SU-DHL-6 (cell line): Measurements from ENCODE around the gene CBFA2T3.

Experiments used
- H2AFZ ChIP-seq: fragments of 200-600 bp; sonication (generic); 2 replicates; pipeline ENCODE4 v1.6.1; 2014; ENCODE audit warnings: low read depth, mild to moderate bottlenecking, moderate library complexity, mixed read lengths, antibody characterized with exemption, low read length; ENCODE audit not compliant: severe bottlenecking
- H3F3A ChIP-seq: fragments of 200-600 bp; shearing (Covaris generic); 2 replicates; pipeline ENCODE4 v1.6.0; 2016; ENCODE audit warnings: antibody characterized with exemption, mild to moderate bottlenecking; ENCODE audit not compliant: insufficient read depth
- H3K27ac ChIP-seq: fragments of 200-600 bp; sonication (generic); 2 replicates; pipeline ENCODE4 v1.5.1; 2016; ENCODE audit warnings: low read depth, mild to moderate bottlenecking, low read length, moderate library complexity, mixed read lengths
- H3K27me3 ChIP-seq: fragments of 200-600 bp; sonication (generic), shearing (Covaris generic); 2 replicates; pipeline ENCODE4 v1.6.0; 2014; ENCODE audit warnings: mild to moderate bottlenecking, low read length
- H3K36me3 ChIP-seq: fragments of 200-600 bp; sonication (generic); 2 replicates; pipeline ENCODE4 v1.6.1; 2014; ENCODE audit warnings: mild to moderate bottlenecking, low read length, mixed read lengths
- H3K4me2 ChIP-seq: fragments of 300-600, 200-600 bp; shearing (Covaris generic), sonication (generic); 2 replicates; pipeline ENCODE4 v1.6.0; 2014; ENCODE audit warnings: low read length, low read depth, mild to moderate bottlenecking; ENCODE audit not compliant: poor library complexity, severe bottlenecking
- H3K4me3 ChIP-seq: fragments of 200-600 bp; sonication (generic); 2 replicates; pipeline ENCODE4 v1.5.1; 2014; ENCODE audit warnings: antibody characterized with exemption, low read length, mild to moderate bottlenecking, mixed read lengths; ENCODE audit not compliant: insufficient read depth, poor library complexity, severe bottlenecking
- H3K79me2 ChIP-seq: fragments of 200-600 bp; sonication (generic); 2 replicates; pipeline ENCODE4 v1.6.1; 2014; ENCODE audit warnings: mild to moderate bottlenecking, low read length, moderate library complexity; ENCODE audit not compliant: insufficient read depth
- H3K9ac ChIP-seq: fragments of 200-600 bp; sonication (generic); 2 replicates; pipeline ENCODE4 v1.7.0; 2014; ENCODE audit warnings: mild to moderate bottlenecking, low read length
- H3K9me2 ChIP-seq: fragments of 200-600 bp; sonication (generic); replicated peaks from 2 replicates; pipeline ENCODE4 v1.6.1; 2014; ENCODE audit warnings: low read length; ENCODE audit not compliant: insufficient read depth
- H3K9me3 ChIP-seq: fragments of 200-600 bp; sonication (generic); 2 replicates; pipeline ENCODE4 v1.6.1; 2014; ENCODE audit warnings: low read length, mixed read lengths; ENCODE audit not compliant: insufficient read depth
- H4K20me1 ChIP-seq: fragments of 200-600 bp; sonication (generic); 2 replicates; pipeline ENCODE4 v1.6.1; 2014; ENCODE audit warnings: low read depth, mild to moderate bottlenecking, antibody characterized with exemption, low read length, moderate library complexity, mixed read lengths
- EZH2phosphoT487 ChIP-seq: fragments of 200-600 bp; sonication (generic), shearing (Covaris generic); conservative IDR thresholded peaks from 2 replicates; pipeline ENCODE4 v1.6.1; 2018; ENCODE audit warnings: mild to moderate bottlenecking, antibody characterized with exemption, low read length, moderate library complexity, mixed read lengths
- TF ChIP-seq, protein P1 (sequence below): fragments of 200-600 bp; sonication (generic); IDR thresholded peaks from one replicate; pipeline ENCODE4 v1.5.1; 2017; ENCODE audit warnings: antibody characterized with exemption, mild to moderate bottlenecking, low read length, moderate library complexity; ENCODE audit not compliant: insufficient read depth, poor library complexity, severe bottlenecking

CBFA2T3 gene

DNA sequence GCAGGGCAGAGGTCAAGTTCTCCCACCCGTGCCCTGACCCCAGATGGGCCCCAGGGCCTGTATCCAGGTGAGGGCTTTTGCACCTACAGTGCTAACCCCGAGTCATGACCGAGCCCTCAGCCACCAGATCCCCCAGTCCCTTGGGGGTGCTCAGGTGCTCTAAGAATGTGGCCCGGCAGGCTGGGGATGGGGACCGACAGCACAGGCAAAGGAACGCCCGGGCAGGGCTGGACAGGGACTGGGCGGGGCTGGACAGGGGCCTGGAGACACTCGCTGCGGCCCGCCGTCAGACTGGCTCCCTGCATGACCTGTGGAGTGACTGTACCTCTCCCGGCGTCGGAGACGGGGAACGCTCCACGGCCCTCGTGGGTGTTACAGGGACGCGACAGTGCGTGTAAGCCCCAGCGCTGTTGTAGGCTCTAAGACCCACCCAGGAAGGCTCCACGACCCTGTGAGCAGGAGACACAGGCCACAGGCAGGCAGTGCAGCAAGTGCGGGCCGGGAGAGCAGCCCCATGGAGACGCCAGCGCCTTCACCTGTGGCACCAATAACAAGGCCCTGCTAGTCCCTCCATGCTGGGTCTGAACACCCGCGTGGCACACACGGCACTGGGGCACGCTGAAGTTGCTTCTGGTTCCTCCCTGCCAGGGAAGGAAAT, 38.8 kb downstream of the CBFA2T3 start:
- H3K4me2 ChIP-seq = peak overlapping the region; percentile 67
- H3K9me2 ChIP-seq = no peaks in the 10 kb centered on the region
- peaks cover 13% of the 10 kb centered on the region; the same call in 1 of the 2 replicates for H3F3A ChIP-seq
- no peaks in the 10 kb centered on the region for H3K9me3 ChIP-seq
- peak overlapping the region; percentile 96 for H3K9ac ChIP-seq
- peaks cover 75% of the 10 kb centered on the region for H3K79me2 ChIP-seq
- H3K27me3 ChIP-seq = no peaks in the 10 kb centered on the region
- no peak overlapping the region for H2AFZ ChIP-seq
- no peaks in the 10 kb centered on the region; the same call in 1 of the 2 replicates for H3K36me3 ChIP-seq
- peak overlapping the region; percentile 81 for H3K27ac ChIP-seq
- H4K20me1 ChIP-seq = peaks cover 4% of the 10 kb centered on the region; the same call in 1 of the 2 replicates
- no peak for TF ChIP-seq EZH2phosphoT487
- TF ChIP-seq, protein P1, sequence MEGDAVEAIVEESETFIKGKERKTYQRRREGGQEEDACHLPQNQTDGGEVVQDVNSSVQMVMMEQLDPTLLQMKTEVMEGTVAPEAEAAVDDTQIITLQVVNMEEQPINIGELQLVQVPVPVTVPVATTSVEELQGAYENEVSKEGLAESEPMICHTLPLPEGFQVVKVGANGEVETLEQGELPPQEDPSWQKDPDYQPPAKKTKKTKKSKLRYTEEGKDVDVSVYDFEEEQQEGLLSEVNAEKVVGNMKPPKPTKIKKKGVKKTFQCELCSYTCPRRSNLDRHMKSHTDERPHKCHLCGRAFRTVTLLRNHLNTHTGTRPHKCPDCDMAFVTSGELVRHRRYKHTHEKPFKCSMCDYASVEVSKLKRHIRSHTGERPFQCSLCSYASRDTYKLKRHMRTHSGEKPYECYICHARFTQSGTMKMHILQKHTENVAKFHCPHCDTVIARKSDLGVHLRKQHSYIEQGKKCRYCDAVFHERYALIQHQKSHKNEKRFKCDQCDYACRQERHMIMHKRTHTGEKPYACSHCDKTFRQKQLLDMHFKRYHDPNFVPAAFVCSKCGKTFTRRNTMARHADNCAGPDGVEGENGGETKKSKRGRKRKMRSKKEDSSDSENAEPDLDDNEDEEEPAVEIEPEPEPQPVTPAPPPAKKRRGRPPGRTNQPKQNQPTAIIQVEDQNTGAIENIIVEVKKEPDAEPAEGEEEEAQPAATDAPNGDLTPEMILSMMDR = no peak
- H3K4me3 ChIP-seq = peak overlapping the region; percentile 87

DNA sequence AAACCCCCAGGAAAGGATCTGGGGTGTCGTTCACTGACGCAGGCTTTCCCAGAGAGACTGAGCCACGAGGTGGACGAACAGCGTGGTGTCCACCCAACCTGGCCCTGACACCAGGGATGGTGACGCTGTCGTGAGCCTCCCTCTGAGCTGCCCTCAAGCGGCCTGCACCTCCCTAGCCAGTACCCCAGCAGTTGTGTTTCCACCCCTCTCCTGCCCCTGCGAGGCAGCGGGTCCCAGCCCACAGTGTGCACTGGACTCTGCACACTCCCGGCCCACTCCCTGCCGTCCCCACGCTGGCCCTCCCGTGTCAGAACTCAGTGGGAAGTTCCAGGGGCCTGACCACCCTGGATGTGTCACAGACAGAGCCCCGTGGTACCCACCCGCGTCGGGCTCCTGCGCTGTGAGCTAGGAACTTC, 39.8 kb downstream of the CBFA2T3 start:
- H3K27ac ChIP-seq = peak overlapping the region; percentile 81
- peak overlapping the region; percentile 96 for H3K9ac ChIP-seq
- TF ChIP-seq EZH2phosphoT487 = no peak
- TF ChIP-seq, protein P1 = no peak
- no peaks in the 10 kb centered on the region for H3K27me3 ChIP-seq
- H3K9me2 ChIP-seq = no peaks in the 10 kb centered on the region
- no peaks in the 10 kb centered on the region for H3K9me3 ChIP-seq
- peaks cover 5% of the 10 kb centered on the region; the same call in 1 of the 2 replicates for H3F3A ChIP-seq
- peak overlapping the region; percentile 67 for H3K4me2 ChIP-seq
- H3K36me3 ChIP-seq = no peaks in the 10 kb centered on the region; the same call in 1 of the 2 replicates
- no peak overlapping the region for H2AFZ ChIP-seq
- peaks cover 4% of the 10 kb centered on the region; the same call in 1 of the 2 replicates for H4K20me1 ChIP-seq
- peaks cover 84% of the 10 kb centered on the region for H3K79me2 ChIP-seq
- H3K4me3 ChIP-seq = peak overlapping the region; percentile 87

DNA sequence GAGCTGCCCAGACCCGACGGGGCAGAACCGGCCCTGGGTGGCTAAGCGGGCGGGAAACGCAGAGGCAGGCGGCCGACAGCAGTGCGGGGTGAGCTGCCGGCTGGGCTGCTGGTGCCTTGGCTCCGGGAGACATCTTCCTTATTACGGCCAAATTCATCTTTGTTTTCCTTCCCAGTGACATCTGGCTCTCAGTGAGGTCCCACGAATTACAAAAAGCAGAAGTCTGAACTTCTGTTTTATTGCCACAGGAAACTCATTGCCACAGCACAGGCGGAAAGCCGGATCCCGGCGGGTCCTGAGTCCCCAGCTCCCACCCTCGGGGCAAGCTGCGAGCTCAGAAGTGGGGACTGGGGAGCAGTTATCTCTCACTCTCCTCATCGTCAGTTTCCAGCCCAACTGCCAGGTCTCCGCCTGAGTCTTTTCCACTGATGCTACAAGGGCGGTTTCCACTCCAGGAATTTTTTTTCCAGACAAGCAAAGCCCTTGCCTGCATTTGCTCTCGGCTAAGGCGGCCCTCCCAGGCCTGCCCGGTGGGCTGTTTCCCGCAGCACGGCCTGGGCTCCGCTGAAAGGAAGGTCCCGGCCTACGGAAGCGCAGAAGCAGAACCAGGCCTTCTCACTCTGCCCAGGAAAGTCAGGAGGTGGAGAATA, 40.3 kb downstream of the CBFA2T3 start:
- Histone ChIP-seq H4K20me1 (peaks cover 4% of the 10 kb centered on the region; the same call in 1 of the 2 replicates), H3K27me3 (no peaks in the 10 kb centered on the region), H2AFZ (no peak overlapping the region), H3K36me3 (no peaks in the 10 kb centered on the region; the same call in 1 of the 2 replicates), H3K27ac (peak overlapping the region; percentile 81), H3K9me2 (no peaks in the 10 kb centered on the region), H3K4me3 (peak overlapping the region; percentile 87), H3K4me2 (peak overlapping the region; percentile 67), H3K9me3 (no peaks in the 10 kb centered on the region), H3K9ac (peak overlapping the region; percentile 96), H3F3A (peaks cover 3% of the 10 kb centered on the region; the same call in 1 of the 2 replicates), H3K79me2 (peaks cover 89% of the 10 kb centered on the region)
- no peak for TF ChIP-seq EZH2phosphoT487
- TF ChIP-seq, protein P1 = no peak
